Measurements from ENCODE around the gene JARID2.

JARID2 gene

DNA sequence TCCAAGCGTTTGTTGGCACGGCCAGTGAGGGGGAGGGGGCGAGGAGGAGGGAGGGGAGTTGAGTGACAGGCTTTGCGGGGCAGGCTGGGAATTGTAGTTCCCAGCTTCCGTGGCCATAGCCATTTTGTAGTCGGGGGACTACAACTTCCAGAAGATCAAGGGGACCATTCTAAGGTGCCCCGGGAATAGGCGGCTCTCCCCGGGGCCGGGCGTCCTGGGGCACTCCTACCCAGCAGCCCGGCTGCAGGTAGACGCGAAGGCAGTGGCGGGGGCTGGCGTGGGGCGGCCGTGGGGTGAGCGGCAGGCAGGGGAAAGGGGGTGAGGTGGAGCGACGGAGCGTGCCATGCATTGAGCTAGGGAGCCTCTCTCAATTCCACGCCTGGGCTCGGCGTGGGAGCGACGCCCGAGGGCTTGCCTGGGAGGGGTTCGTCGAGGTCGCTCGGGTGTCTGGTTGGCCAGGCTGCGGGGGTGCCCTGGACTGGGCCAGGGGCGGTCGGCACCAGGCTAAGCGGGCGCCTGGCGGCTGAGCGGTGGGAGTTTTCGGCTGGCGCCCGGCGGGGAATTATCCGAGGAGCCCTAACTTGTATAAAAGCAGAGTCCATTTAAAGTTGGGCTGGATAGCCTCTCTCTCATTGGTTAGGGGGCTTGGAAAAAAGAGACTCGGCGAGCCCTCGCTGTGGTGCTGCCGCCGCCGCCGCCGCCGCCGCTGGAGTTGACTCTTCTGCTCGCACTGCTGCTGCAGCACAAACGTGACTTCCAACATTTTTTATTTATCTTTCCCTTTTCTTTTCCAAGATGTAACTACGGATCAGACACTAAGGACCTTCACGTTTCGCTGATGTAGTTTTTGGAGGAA is at the start of gene JARID2:
Gene JARID2 (plus strand): TSS at position 709 of the 856 bp plus-strand sequence. CDS start 471 bp downstream, outside the sequence.
- peak; percentile 86 to 98 (median 90) for DNase-seq (ENCODE audit: low read depth in 4 of 4, low spot score in 1 of 4)

DNA sequence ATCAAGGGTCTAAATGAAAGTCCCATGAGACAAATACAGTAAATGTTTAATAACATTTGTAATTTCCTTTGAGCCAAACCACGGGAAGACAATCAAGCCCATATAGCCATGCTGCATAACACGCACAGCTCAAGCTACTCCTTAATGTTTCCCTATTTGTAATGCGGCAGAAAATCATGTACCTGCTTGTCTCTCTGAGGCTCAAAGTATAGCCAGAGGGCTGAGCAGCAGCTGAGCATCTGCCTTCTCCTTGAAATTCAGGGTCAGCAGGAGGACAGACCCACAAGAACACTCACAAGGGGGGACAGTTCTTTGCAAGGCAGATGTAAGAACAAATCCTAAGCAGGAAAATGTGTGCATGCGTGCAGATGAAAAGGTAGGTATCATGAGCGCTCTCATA is 45.8 kb upstream of the JARID2 start:
- no peak for DNase-seq (ENCODE audit: low read depth in 4 of 4, low spot score in 1 of 4)

DNA sequence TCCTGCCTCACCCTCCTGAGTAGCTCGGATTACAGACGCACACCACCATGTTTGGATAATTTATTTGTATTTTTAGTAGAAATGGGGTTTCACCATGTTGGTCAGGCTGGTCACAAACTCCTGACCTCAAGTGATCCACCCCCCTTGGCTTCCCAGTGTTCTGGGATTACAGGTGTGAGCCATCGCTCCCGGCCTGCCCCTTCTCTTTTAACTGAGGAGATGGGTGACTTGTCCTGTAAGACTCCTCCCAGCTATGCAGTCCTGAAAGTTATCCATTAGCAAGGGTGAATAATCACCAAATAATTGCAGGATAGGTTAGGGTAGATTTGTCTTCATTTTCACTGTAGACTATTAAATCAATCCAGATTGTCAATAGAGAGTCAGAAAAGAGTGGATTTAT is 40.5 kb upstream of the JARID2 start:
- no peak for DNase-seq (ENCODE audit: low read depth in 4 of 4, low spot score in 1 of 4)

DNA sequence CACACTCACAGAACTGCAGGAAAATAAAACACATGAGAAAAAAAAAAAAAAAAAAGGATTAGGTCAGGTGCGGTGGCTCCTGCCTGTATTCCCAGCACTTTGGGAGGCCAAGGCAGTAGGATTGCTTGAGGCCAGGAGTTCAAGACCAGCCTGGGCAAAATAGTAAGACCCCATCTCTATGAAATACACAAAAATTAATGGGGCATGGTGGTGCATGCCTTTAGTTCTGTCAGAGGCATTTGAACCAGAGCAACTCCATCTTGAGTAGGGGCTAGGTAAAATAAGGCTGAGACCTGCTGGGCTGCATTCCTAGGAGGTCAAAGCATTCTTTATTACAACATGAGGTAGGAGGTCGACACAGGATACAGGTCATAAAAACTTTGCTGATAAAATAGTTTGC is 39.0 kb upstream of the JARID2 start:
- DNase-seq (ENCODE audit: low read depth in 4 of 4, low spot score in 1 of 4) = no peak

DNA sequence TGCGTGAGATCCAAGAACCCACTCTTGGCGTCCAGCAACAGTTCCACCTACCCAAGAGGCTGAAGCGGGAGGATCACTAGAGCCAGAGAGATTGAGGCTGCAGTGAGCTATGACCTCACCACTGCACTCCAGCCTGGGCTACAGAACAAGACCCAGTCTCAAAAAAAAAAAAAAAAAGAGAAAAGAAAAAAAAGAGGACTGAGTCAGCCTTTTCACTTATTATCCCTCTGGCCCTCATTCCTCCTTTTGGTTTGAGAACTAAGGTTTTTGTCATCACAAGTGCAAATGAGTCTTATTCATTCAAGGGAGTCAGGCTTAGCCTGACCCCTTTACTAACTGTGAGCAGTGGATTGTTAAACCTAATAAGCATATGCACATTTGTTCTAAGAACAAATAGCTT is 37.9 kb upstream of the JARID2 start:
- no peak for DNase-seq (ENCODE audit: low read depth in 4 of 4, low spot score in 1 of 4)

DNA sequence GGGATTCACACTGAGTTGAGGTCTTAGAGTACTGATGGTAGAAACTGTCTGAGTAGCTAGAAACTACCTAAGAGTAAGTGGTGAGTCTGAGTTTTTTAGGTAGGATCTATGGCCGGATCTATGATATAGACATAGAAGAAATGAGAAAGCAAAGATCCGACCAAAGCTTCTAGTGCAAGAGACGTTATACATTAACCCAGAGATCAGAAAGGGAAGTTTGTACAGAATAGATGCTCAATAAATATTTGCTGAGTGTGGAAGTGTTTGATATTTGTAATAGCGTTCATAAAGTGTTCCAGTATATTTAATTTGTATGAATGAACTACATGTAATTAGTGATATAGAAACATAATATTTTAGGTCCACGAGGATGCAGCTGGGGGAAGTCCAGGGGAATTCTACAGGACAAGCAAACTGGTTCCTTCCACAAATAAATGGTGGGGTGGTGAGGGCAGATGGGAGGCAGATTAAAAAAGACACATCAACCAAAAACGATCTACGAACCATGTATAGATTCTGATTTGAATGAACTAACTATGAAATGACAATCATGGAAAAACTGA is 31.9 kb upstream of the JARID2 start:
- no peak for DNase-seq (ENCODE audit: low read depth in 4 of 4, low spot score in 1 of 4)

DNA sequence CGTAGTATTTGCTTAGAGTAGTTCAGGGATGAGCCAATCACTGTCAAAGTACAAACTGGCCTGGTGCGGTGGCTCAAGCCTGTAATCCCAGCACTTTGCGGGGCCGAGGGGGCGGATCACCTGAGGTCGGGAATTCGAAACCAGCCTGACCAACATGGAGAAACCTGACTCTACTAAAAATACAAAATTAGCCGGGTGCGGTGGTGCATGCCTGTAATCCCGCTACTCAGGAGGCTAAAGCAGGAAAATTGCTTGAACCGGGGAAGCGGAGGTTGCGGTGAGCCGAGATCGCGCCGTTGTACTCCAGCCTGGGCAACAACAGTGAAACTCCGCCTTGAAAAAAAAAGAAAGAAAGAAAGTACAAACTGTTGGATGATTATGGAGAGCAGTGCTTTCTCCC is 27.5 kb upstream of the JARID2 start:
- DNase-seq (ENCODE audit: low read depth in 4 of 4, low spot score in 1 of 4) = no peak

DNA sequence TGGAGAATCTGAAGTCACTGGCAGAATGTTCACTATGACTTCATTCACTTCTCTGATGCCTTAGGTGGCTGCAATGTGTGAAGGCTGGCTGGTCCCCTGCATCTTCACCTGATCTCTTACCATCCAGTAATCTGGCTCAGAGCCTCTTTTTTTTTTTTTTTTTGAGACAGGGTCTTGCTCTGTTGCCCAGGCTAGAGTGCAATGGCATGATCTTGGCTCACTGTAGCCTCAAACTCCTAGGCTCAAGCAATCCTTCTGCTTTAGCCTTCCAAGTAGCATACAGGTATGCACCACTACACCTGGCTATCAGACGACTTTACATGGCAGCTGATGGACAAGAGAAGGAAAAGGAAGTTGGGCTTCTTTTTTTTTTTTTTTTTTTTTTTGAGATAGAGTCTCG is 25.8 kb upstream of the JARID2 start:
- no peak for DNase-seq (ENCODE audit: low read depth in 4 of 4, low spot score in 1 of 4)

DNA sequence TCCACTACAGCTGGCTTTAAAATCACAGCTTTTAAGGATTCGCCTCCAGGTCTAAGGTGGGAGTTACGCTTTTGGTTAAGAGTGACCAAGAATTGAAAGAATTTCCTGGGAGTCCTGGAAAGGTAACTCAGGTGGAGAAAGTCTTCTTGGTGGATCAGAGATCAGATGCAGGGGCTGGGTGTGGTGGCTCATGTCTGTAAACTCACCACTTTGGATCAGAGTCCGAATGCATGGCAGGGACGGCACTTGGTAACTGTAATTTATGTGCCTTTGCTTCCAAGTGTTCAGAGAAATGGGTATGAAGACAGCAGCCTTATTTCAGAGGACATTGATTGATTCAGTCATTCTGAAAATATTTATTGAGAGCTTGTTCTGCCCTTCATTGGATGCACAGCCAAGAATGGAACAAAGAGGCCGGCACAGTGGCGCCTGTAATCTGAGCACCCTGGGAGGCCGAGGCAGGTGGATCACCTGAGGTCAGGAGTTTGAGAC is 18.0 kb upstream of the JARID2 start:
- no peak for DNase-seq (ENCODE audit: low read depth in 4 of 4, low spot score in 1 of 4)

DNA sequence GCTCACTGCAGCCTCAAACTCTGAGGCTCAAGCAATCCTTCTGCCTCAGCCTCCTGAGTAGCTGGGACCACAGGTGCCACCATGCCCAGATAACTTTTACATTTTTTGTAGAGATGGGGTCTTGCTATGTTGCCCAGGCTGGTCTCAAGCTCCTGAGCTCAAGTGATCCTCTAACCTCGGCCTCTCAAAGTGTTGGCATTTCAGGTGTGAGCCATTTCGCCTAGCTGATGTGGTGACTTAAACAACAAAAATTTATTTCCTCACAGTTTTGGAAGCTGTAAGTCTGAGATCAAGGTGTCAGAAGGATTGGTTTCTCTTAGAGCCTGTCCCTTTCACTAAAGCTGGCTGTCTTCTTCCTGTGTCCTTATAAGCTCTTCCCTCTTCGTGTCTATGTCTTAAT is 15.0 kb upstream of the JARID2 start:
- DNase-seq (ENCODE audit: low read depth in 4 of 4, low spot score in 1 of 4) = no peak

DNA sequence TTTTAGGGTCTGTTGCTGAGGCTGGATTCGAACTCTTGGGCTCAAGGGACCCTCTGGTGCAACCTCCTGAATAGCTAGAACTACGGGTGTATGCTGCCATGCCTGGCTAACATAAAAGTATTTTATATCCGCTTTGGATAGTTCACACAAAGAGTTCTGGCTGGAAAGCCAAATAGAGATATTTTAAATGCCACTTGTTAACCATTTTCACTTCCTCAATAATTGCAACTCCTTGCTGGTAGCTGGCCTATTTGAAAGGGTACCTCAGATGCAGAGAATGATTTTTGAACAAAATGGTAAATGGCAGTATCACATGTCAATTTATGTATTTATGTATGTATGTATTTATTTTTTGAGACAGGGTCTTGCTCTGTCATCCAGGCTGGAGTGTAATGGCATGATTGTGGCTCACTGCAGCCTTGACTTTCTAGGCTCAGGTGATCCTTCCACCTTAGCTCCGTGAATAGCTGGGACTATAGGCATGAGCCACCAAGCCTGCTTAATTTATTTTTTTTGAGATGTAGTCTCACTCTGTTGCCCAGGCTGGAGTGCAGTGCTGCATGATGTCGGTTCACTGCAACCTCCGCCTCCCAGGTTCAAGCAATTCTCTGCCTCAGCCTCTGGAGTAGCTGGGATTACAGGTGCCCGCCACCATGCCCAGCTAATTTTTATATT is 12.9 kb upstream of the JARID2 start:
- DNase-seq (ENCODE audit: low read depth in 4 of 4, low spot score in 1 of 4) = no peak

DNA sequence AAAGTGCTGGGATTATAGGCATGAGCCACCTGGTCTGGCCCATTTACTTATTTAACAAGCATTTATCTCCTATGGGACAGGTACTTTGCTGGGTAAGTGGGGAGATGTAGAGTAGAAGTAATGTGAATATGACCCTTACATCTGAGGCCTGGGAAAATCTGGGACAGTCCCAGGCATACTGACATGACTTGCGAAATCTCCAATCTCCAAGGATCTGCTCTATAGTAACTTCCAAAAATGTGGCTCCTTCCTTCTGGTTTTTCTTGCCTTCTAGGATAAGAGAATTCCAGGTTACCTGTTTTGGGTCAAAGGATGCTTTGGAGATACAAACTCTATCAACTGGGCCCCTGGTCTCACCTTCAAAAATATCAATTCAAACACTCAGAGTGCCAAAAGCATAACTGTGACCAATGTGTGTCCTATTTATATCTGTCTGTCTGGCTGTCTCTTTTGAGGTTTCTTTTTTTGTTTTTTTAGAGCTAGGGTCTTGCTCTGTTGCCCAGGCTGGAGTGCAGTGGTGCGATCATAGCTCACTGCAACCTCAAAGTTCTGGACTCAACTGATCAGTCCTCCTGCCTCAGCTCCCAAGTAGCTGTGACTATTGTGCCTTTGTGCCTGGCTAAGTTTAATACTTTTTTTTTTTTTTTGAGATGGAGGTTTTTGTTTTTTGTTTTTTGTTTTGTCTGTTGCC is 11.7 kb upstream of the JARID2 start:
- no peak for DNase-seq (ENCODE audit: low read depth in 4 of 4, low spot score in 1 of 4)

DNA sequence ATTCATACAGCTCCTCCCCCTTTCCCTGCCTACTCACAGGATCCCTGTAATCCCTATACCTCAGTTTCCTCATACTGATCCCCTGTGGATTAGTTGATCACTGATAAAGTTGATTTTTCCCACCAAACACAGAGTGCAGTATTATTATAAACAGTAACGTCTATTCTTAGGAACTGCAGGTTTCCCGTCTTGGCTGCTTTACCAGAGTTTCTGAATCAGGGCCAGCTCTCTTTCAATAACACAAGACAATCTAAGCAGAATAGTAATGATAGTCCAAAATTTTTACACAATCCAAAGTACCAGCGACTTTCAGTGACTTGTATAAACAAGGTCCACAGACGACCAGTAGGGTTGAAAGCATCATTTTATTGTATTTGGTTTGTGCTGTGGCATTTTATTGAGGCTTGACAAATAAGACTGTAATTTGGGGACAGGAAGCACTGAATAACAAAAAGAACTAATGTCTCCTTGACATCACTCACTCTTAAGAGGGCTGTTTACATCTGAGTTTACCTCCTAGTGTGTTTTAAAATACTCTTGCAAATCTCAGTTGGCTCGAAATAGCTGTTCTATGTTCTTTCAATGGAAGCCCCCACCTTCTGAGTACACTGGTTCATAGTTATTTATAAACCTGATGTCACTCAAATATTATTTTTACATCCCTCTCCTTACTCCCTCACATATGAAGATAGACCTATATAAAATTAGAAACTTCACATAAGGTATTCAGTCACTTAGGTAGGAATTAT is 6.1 kb upstream of the JARID2 start:
- DNase-seq (ENCODE audit: low read depth in 4 of 4, low spot score in 1 of 4) = no peak

DNA sequence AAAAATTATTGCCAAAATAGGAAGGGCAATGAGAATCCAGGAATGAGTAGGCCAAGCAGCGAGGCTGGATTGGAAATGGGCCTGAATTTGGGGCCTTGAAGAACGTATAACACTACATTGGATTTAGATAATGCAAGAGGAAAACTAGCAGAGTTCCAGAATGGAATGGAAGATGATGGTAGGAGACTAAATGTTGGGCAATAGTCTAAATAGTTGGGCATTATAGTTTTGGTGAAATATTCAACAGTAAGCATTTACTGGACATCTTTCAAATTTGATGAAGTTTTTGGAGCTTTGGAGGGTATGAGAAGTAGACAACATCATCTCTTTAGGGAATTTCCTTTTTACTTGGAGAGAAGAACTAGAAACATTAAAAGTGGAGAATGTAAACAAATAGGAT is 3.4 kb upstream of the JARID2 start:
- DNase-seq (ENCODE audit: low read depth in 4 of 4, low spot score in 1 of 4) = no peak

DNA sequence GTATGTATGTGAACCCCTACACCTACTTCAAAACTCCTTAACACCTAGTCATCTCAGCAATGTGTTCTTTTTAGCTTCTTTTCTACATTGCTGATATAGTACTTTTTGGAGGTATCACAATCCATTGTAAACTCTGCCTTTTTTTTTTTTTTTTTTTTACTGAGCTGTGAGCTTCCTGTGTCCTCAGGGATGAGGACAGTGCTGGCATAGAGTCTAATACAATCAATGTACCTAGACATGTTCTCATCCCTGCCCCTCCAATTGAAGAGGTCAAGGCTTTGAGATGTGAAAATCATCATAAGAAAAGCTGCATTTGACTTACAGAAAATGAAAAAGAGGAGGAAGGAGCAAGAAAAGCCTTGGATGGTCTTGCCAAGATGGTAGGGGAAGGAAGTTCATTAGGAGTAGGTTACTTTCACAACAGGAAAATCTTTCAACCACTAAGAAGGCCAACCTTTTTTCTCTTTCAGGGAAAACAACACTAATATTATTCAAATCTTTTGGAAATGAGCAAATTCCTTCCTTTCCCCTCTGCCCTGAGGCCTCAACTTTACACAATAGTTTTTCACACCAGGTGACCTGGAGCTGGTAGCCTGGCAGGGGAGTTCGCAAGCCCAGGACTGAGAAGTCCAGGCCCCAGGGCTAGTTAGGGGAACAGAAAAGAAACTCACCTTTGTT is 2.8 kb upstream of the JARID2 start:
- no peak for DNase-seq (ENCODE audit: low read depth in 4 of 4, low spot score in 1 of 4)

DNA sequence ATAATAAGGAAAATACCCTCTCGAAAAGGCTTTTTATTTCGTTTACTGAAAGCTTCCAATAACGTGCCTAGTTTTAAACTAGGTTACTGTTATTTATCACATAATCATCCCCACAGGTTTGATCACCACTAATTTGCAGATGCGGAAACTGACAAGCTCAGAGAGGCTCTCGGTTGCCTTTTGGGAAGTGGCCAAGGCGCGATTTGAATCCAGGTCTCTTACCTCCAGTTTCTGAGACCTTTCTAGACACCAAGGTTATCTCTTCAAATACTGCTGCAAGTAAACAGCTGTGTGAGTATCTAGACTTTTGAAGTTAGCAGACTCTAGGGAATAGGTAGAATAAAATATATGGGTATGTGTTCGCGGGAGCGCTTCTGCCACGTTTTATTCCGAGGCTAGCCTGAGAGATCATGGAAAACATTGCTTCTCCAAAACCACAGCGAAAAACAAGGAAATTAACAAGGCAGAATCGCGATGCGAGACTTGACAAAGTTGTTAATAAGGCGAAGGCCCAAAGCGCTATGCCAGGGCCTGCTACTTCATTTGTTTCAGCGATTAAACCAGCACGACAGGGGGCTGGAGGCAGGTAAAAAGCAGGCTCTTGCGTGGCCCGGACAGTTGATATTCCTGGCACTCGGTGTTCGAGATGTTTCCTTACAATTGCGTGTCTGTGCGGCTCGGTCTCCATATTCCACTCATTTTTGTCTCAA is 1.8 kb upstream of the JARID2 start:
- no peak for DNase-seq (ENCODE audit: low read depth in 4 of 4, low spot score in 1 of 4)

DNA sequence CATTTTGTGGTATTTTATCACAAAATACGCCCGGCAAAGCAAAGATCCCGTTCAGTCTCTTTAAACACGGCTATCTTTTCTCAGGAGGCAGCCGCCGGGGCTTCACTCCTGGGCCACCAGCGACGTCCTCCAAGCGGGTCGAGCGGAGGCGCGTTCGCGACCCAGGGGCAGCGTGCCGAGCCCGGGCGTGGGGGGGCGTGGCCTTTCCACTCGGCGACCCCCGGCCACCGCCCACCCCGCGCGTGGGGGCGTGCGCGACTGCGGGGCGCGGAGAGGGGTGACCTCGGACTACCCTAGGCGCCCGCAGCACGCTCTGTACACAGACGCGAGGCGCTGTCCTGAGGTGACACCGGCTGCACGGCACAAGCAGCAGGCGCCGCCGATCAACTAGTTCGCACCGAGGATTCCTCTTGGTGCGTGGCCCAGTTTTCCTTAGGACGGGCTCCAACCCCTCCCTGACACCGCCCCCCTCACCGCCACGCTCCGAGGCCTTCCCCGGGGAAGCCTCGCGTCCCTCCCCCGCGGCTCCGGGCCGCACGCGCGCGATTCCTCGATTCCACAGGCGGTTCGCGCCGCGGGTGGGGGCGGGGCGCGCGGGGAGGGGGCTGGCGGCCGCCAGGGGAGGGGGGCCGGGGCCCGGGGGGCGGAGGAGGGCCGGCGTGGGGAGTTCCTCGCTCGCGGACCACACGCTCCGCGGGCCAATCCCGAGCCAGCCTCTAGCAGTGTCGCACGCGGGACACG is 1.1 kb upstream of the JARID2 start:
- DNase-seq (ENCODE audit: low read depth in 4 of 4, low spot score in 1 of 4) = peak in 3 of 4 experiments; percentile 20 to 41 (median 27)

DNA sequence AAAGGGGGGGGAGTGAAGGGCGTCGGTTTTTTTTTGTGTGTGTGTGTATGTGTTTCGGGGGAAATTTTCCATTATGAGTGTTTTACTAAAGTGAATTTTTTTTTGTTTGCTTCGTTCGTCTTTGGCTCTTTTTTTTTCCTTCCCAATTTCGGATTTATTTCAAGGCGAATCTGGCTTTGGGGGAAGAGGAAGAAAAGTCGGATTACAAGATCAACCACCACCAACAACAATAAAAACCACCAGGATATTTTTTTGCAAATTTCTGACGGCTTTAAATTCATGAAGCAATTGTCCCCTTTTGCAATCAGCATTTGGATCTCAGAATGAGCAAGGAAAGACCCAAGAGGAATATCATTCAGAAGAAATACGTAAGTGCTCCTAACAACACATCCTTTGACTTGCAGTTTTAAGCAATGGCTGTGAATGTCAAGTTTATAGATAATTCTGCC is 372 bp downstream of the JARID2 start:
- DNase-seq (ENCODE audit: low read depth in 4 of 4, low spot score in 1 of 4) = no peak
